Endothelial cell of umbilical vein (primary cell): ENCODE measurements around the gene SH3PXD2A. TPM values are rescaled to one million over a fixed set of nuclear protein-coding genes. Genes with fewer than 3 reads are reported as not detected.

ENCODE experiments used
- BruUV-seq: library from RNA; stranded (reverse); fragments of 400-500 nt; replicated peaks from 2 replicates; lab custom pipeline; 2021; lab: Mats Ljungman, UMichigan
- CTCF ChIA-PET: fragments of 300-600, 350-600 bp; sonication (Branson Sonifier 250); formaldehyde crosslinking; loops from one replicate; lab custom pipeline; 2021; ENCODE audit warnings: antibody characterized with exemption, inconsistent platforms; lab: Charles Lee
- POLR2A ChIA-PET: fragments of 300-600, 350-600 bp; sonication (Branson Sonifier 250); formaldehyde crosslinking; loops from one replicate; lab custom pipeline; 2021; ENCODE audit warnings: antibody characterized with exemption, inconsistent platforms; lab: Charles Lee
- DNase-seq: peaks from one replicate; pipeline ENCODE4 v3.0.0-alpha.2; 2011; ENCODE audit warnings: low read depth, low spot score
- FAIRE-seq: peaks from 2 replicates; lab custom pipeline; 2011; peaks lifted over from hg19 to GRCh38; lab: Jason Lieb, UNC
- H2AFZ ChIP-seq: 2 replicates; pipeline ENCODE4 v1.6.0; 2012; ENCODE audit warnings: low read depth, low read length, control low read depth, inconsistent platforms
- H3K27ac ChIP-seq: 2 replicates; pipeline ENCODE4 v1.5.1; 2011; ENCODE audit warnings: low read depth, mild to moderate bottlenecking, control low read depth, low read length, moderate library complexity; ENCODE audit not compliant: insufficient read depth
- H3K27me3 ChIP-seq, 2 experiments: 2 replicates each; pipeline versions ENCODE4 v1.6.0 to v1.6.1; 2011; ENCODE audit warnings: low read length in 2 of 2, mixed read lengths in 1 of 2; ENCODE audit not compliant: control insufficient read depth in 2 of 2, insufficient read depth in 2 of 2
- H3K36me3 ChIP-seq, 2 experiments: 2 replicates in 1 of 2; 3 replicates in 1 of 2; pipeline ENCODE4 v1.5.1; 2011; ENCODE audit warnings: low read length in 2 of 2, mild to moderate bottlenecking in 1 of 2, moderate library complexity in 1 of 2; ENCODE audit not compliant: control insufficient read depth in 2 of 2, insufficient read depth in 2 of 2; ENCODE audit errors: extremely low read depth in 1 of 2
- H3K4me1 ChIP-seq: 3 replicates; pipeline ENCODE4 v1.5.1; 2011; ENCODE audit warnings: mild to moderate bottlenecking, low read length; ENCODE audit not compliant: control insufficient read depth, insufficient read depth; ENCODE audit errors: extremely low read depth
- H3K4me2 ChIP-seq: 2 replicates; pipeline ENCODE4 v1.6.1; 2011; ENCODE audit warnings: low read length, control low read depth, mixed read lengths; ENCODE audit not compliant: insufficient read depth
- H3K4me3 ChIP-seq, 3 experiments: fragments of 200-600 bp in 1 of 3; sonication (generic), shearing (Covaris generic) in 1 of 3; replicated peaks in 1 of 3; 2 replicates each; pipeline ENCODE4 v1.5.1; 2011 to 2016; ENCODE audit warnings: control low read depth in 3 of 3, low read length in 3 of 3, mild to moderate bottlenecking in 2 of 3, inconsistent platforms in 1 of 3, low read depth in 1 of 3, moderate library complexity in 1 of 3; ENCODE audit not compliant: insufficient read depth in 1 of 3
- H3K79me2 ChIP-seq: 2 replicates; pipeline ENCODE4 v1.6.0; 2012; ENCODE audit warnings: low read length, inconsistent platforms; ENCODE audit not compliant: control insufficient read depth, insufficient read depth
- H3K9ac ChIP-seq: replicated peaks from 2 replicates; pipeline ENCODE3; 2011; ENCODE audit warnings: low read length, control low read depth; ENCODE audit not compliant: insufficient read depth; ENCODE audit errors: extremely low read depth
- H3K9me1 ChIP-seq: replicated peaks from 3 replicates; pipeline ENCODE4 v1.6.0; 2011; ENCODE audit warnings: mild to moderate bottlenecking, low read length; ENCODE audit not compliant: control insufficient read depth, insufficient read depth; ENCODE audit errors: extremely low read depth
- H3K9me3 ChIP-seq: replicated peaks from 2 replicates; pipeline ENCODE4 v1.5.1; 2012; ENCODE audit warnings: low read length, inconsistent platforms; ENCODE audit not compliant: control insufficient read depth, insufficient read depth
- H4K20me1 ChIP-seq: replicated peaks from 2 replicates; pipeline ENCODE3; 2011; ENCODE audit warnings: mild to moderate bottlenecking, low read length; ENCODE audit not compliant: control insufficient read depth, insufficient read depth; ENCODE audit errors: extremely low read depth
- EZH2 ChIP-seq: IDR thresholded peaks from 2 replicates; pipeline ENCODE4 v1.6.1; 2012; ENCODE audit warnings: borderline replicate concordance, low read depth, mild to moderate bottlenecking, moderate library complexity, low read length, inconsistent platforms; ENCODE audit not compliant: severe bottlenecking
- FOS ChIP-seq: IDR thresholded peaks from 2 replicates; pipeline ENCODE4 v1.6.1; 2011; ENCODE audit warnings: mild to moderate bottlenecking, low read length, moderate library complexity, borderline replicate concordance; ENCODE audit not compliant: insufficient read depth
- GATA2 ChIP-seq: IDR thresholded peaks from 2 replicates; pipeline ENCODE4 v1.7.0; 2011; ENCODE audit warnings: low read depth, mild to moderate bottlenecking, moderate library complexity, mixed read lengths, low read length; ENCODE audit not compliant: insufficient read length, insufficient read depth
- JUN ChIP-seq: IDR thresholded peaks from 2 replicates; pipeline ENCODE4 v1.6.1; 2011; ENCODE audit warnings: borderline replicate concordance, low read depth; ENCODE audit not compliant: insufficient read length, insufficient read depth
- MAX ChIP-seq: IDR thresholded peaks from 2 replicates; pipeline ENCODE4 v1.6.1; 2011; ENCODE audit not compliant: insufficient read depth, insufficient read length
- MYC ChIP-seq: IDR thresholded peaks from one replicate; pipeline ENCODE4 v1.6.1; 2011; ENCODE audit warnings: mild to moderate bottlenecking, low read depth, low read length
- POLR2A ChIP-seq: IDR thresholded peaks from 2 replicates; pipeline ENCODE4 v1.6.1; 2012; ENCODE audit warnings: low read depth, mild to moderate bottlenecking, control low read depth, low read length
- POLR2AphosphoS5 ChIP-seq: IDR thresholded peaks from 2 replicates; pipeline ENCODE4 v1.6.1; 2012; ENCODE audit warnings: low read depth, mild to moderate bottlenecking, control low read depth, low read length, moderate library complexity; ENCODE audit not compliant: insufficient read depth
- dilution Hi-C: fragments of 300-500 bp; cut with MboI; formaldehyde crosslinking; loops from one replicate; pipeline ENCODE4 v1.15.0; 2019; ENCODE audit warnings: low sequenced_read_pairs; ENCODE audit not compliant: extremely low pct_ligation_motif_present
- intact Hi-C: fragments of 100-400 bp; cut with micrococcal nuclease; formaldehyde crosslinking; loops from one replicate; pipeline ENCODE4 v1.10.0; 2022
- polyA plus RNA-seq, 4 experiments: library from polyadenylated mRNA; depleted of rRNA in 3 of 4; stranded (reverse) in 3 of 4; unstranded in 1 of 4; fragments of >200 nt; gene quantifications; 2 replicates each; pipeline versions ENCODE4 v1.2.1 to v1.2.3, GENCODE V29; 2011 to 2012; ENCODE audit warnings: missing spikeins in 1 of 4
- total RNA-seq: library from RNA; stranded (reverse); gene quantifications from 2 replicates; pipeline ENCODE4 v1.2.3, GENCODE V29; 2021
- TF ChIP-seq, protein P1 (sequence below), 2 donors: IDR thresholded peaks; 1 replicate in 1 of 2; 2 replicates in 1 of 2; pipeline ENCODE4 v1.5.1; 2011; ENCODE audit warnings: low read length in 2 of 2, mild to moderate bottlenecking in 2 of 2, moderate library complexity in 2 of 2, control low read depth in 1 of 2, inconsistent platforms in 1 of 2, low read depth in 1 of 2; ENCODE audit not compliant: insufficient read depth in 1 of 2; ENCODE audit errors: extremely low read depth in 1 of 2

SH3PXD2A gene
- total and polyA plus RNA-seq, 2 donors (not counting 3 experiments of a cell fraction or from before 2014, with no cell fraction given), result 1.4 to 5.1 TPM

DNA sequence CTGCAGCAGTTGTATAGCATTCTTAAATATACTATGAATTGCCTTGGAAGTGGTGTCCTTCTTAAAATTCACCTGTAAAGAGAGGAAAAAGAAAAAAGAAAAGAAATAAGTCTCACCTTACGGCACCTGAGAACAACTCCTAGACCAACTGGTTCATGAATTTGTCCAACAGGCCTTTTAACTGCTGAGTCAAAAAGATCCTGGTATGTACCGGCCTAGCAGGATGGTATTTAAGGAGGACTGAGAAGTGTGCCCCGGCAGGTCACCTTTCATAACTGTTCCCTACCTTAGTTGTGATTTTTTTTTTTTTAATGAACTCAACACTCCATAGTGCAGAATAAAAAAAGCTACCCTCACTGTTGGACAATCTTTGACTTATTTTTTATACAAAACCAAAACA lies 36.8 kb upstream of the SH3PXD2A start:
- CTCF ChIA-PET, result no interaction called here
- intact Hi-C loops, result no loop called here
- dilution Hi-C loops, result no loop called here

More for the DNA sequence above, 36.8 kb upstream of the SH3PXD2A start:
- Histone ChIP-seq H3K9me3 (no peaks in the 10 kb centered on the region), H3K4me2 (no peak overlapping the region), H3K27me3 (no peaks in the 10 kb centered on the region), H3K79me2 (no peaks in the 10 kb centered on the region), H3K4me3 (no peak overlapping the region), H3K9ac (no peak overlapping the region), H3K4me1 (peaks cover 52% of the 10 kb centered on the region), H3K9me1 (no peaks in the 10 kb centered on the region), H3K36me3 (peaks cover 0 to 2% of the 10 kb centered on the region in 2 experiments), H2AFZ (no peak overlapping the region), H3K27ac (no peak overlapping the region), H4K20me1 (no peaks in the 10 kb centered on the region)
- no TSS peak for BruUV-seq
- DNase-seq, result no peak
- FAIRE-seq, result no peak
- POLR2A ChIA-PET, result no interaction called here
- TF ChIP-seq POLR2AphosphoS5 (no peak), GATA2 (no peak), FOS (no peak), JUN (no peak), EZH2 (no peak), POLR2A (no peak), MAX (no peak), MYC (no peak)
- TF ChIP-seq, protein P1, sequence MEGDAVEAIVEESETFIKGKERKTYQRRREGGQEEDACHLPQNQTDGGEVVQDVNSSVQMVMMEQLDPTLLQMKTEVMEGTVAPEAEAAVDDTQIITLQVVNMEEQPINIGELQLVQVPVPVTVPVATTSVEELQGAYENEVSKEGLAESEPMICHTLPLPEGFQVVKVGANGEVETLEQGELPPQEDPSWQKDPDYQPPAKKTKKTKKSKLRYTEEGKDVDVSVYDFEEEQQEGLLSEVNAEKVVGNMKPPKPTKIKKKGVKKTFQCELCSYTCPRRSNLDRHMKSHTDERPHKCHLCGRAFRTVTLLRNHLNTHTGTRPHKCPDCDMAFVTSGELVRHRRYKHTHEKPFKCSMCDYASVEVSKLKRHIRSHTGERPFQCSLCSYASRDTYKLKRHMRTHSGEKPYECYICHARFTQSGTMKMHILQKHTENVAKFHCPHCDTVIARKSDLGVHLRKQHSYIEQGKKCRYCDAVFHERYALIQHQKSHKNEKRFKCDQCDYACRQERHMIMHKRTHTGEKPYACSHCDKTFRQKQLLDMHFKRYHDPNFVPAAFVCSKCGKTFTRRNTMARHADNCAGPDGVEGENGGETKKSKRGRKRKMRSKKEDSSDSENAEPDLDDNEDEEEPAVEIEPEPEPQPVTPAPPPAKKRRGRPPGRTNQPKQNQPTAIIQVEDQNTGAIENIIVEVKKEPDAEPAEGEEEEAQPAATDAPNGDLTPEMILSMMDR (IDR thresholded peaks at IDR 0.05; ENCODE audit: extremely low read depth in 1 of 2, insufficient read depth in 1 of 2, low read depth in 1 of 2, low read length in 2 of 2), result no peak
